ENCODE measurements around the gene SLC41A3.

SLC41A3 gene

GRCh38 chr3:126126286-126126685, 42.4 kb upstream of the SLC41A3 start:
- peaks cover 9% of the 10 kb centered on the region for H3K4me1 Mint-ChIP-seq (ENCODE audit: low read depth)
- no peak overlapping the region for H3K4me3 Mint-ChIP-seq
- peaks cover 3% of the 10 kb centered on the region for H3K27me3 Mint-ChIP-seq
- intact Hi-C loops (cut with micrococcal nuclease), result no loop called here
- no peaks in the 10 kb centered on the region for H3K9me3 Mint-ChIP-seq
- H3K36me3 Mint-ChIP-seq (ENCODE audit: low read depth), result no peaks in the 10 kb centered on the region
- H3K27ac Mint-ChIP-seq, result no peak overlapping the region

GRCh38 chr3:126125781-126126251, 41.9 kb upstream of the SLC41A3 start:
- intact Hi-C loops (cut with micrococcal nuclease), result no loop called here
- Mint-ChIP-seq H3K4me3 (no peak overlapping the region), H3K4me1 (ENCODE audit: low read depth) (peaks cover 9% of the 10 kb centered on the region), H3K36me3 (ENCODE audit: low read depth) (no peaks in the 10 kb centered on the region), H3K27me3 (peaks cover 3% of the 10 kb centered on the region), H3K27ac (no peak overlapping the region), H3K9me3 (no peaks in the 10 kb centered on the region)

- Mint-ChIP-seq H3K4me1 (ENCODE audit: low read depth) (peaks cover 9% of the 10 kb centered on the region), H3K27ac (no peak overlapping the region), H3K36me3 (ENCODE audit: low read depth) (no peaks in the 10 kb centered on the region), H3K9me3 (no peaks in the 10 kb centered on the region), H3K27me3 (peaks cover 3% of the 10 kb centered on the region), H3K4me3 (no peak overlapping the region)
- intact Hi-C loops (cut with micrococcal nuclease), result no loop called here
Measured at GRCh38 chr3:126125341-126125740, 41.4 kb upstream of the SLC41A3 start.

GRCh38 chr3:126124896-126125295, 41.0 kb upstream of the SLC41A3 start:
- Mint-ChIP-seq H3K27ac (no peak overlapping the region), H3K4me3 (no peak overlapping the region), H3K4me1 (ENCODE audit: low read depth) (peaks cover 6% of the 10 kb centered on the region), H3K36me3 (ENCODE audit: low read depth) (no peaks in the 10 kb centered on the region), H3K27me3 (peaks cover 3% of the 10 kb centered on the region), H3K9me3 (no peaks in the 10 kb centered on the region)
- intact Hi-C loops (cut with micrococcal nuclease), result no loop called here

- no peaks in the 10 kb centered on the region for H3K9me3 Mint-ChIP-seq
- H3K4me3 Mint-ChIP-seq, result no peak overlapping the region
- H3K36me3 Mint-ChIP-seq (ENCODE audit: low read depth), result no peaks in the 10 kb centered on the region
- H3K27ac Mint-ChIP-seq, result no peak overlapping the region
- H3K27me3 Mint-ChIP-seq, result peaks cover 5% of the 10 kb centered on the region
- intact Hi-C loops (cut with micrococcal nuclease), result no loop called here
- peaks cover under 1% of the 10 kb centered on the region for H3K4me1 Mint-ChIP-seq (ENCODE audit: low read depth)
Measured at GRCh38 chr3:126124148-126124868, 40.4 kb upstream of the SLC41A3 start.

GRCh38 chr3:126121632-126122031, 37.7 kb upstream of the SLC41A3 start:
- Mint-ChIP-seq H3K4me1 (ENCODE audit: low read depth) (no peaks in the 10 kb centered on the region), H3K27me3 (peaks cover 11% of the 10 kb centered on the region), H3K36me3 (ENCODE audit: low read depth) (no peaks in the 10 kb centered on the region), H3K27ac (no peak overlapping the region), H3K9me3 (no peaks in the 10 kb centered on the region), H3K4me3 (no peak overlapping the region)
- intact Hi-C loops (cut with micrococcal nuclease), result no loop called here

- no peaks in the 10 kb centered on the region for H3K36me3 Mint-ChIP-seq (ENCODE audit: low read depth)
- no peaks in the 10 kb centered on the region for H3K4me1 Mint-ChIP-seq (ENCODE audit: low read depth)
- intact Hi-C loops (cut with micrococcal nuclease), result no loop called here
- H3K27me3 Mint-ChIP-seq, result peaks cover 11% of the 10 kb centered on the region
- no peak overlapping the region for H3K4me3 Mint-ChIP-seq
- H3K27ac Mint-ChIP-seq, result no peak overlapping the region
- no peaks in the 10 kb centered on the region for H3K9me3 Mint-ChIP-seq
Measured at GRCh38 chr3:126121074-126121473, 37.1 kb upstream of the SLC41A3 start.

- Mint-ChIP-seq H3K9me3 (no peaks in the 10 kb centered on the region), H3K27me3 (peaks cover 11% of the 10 kb centered on the region), H3K27ac (no peak overlapping the region), H3K36me3 (ENCODE audit: low read depth) (no peaks in the 10 kb centered on the region), H3K4me1 (ENCODE audit: low read depth) (no peaks in the 10 kb centered on the region), H3K4me3 (no peak overlapping the region)
- intact Hi-C loops (cut with micrococcal nuclease), result no loop called here
Measured at GRCh38 chr3:126119976-126120375, 36.1 kb upstream of the SLC41A3 start.

GRCh38 chr3:126119008-126119675, 35.2 kb upstream of the SLC41A3 start:
- Mint-ChIP-seq H3K27me3 (peaks cover 11% of the 10 kb centered on the region), H3K27ac (no peak overlapping the region), H3K9me3 (no peaks in the 10 kb centered on the region)

GRCh38 chr3:126118591-126118990, 34.7 kb upstream of the SLC41A3 start:
- Mint-ChIP-seq H3K27me3 (peaks cover 11% of the 10 kb centered on the region), H3K4me1 (ENCODE audit: low read depth) (no peaks in the 10 kb centered on the region), H3K4me3 (no peak overlapping the region), H3K27ac (no peak overlapping the region), H3K36me3 (ENCODE audit: low read depth) (no peaks in the 10 kb centered on the region), H3K9me3 (no peaks in the 10 kb centered on the region)
- intact Hi-C loops (cut with micrococcal nuclease), result no loop called here

More at GRCh38 chr3:126119008-126119675, 35.2 kb upstream of the SLC41A3 start:
- intact Hi-C loops (cut with micrococcal nuclease), result no loop called here
- H3K4me1 Mint-ChIP-seq (ENCODE audit: low read depth), result no peaks in the 10 kb centered on the region
- no peaks in the 10 kb centered on the region for H3K36me3 Mint-ChIP-seq (ENCODE audit: low read depth)
- H3K4me3 Mint-ChIP-seq, result no peak overlapping the region

- intact Hi-C loops (cut with micrococcal nuclease), result no loop called here
- H3K36me3 Mint-ChIP-seq (ENCODE audit: low read depth), result no peaks in the 10 kb centered on the region
- no peak overlapping the region for H3K27ac Mint-ChIP-seq
- H3K27me3 Mint-ChIP-seq, result peaks cover 11% of the 10 kb centered on the region
- no peaks in the 10 kb centered on the region for H3K9me3 Mint-ChIP-seq
- H3K4me3 Mint-ChIP-seq, result no peak overlapping the region
- H3K4me1 Mint-ChIP-seq (ENCODE audit: low read depth), result no peaks in the 10 kb centered on the region
Measured at GRCh38 chr3:126117786-126118185, 33.9 kb upstream of the SLC41A3 start.

GRCh38 chr3:126117212-126117611, 33.3 kb upstream of the SLC41A3 start:
- H3K4me3 Mint-ChIP-seq, result no peak overlapping the region
- no peak overlapping the region for H3K27ac Mint-ChIP-seq
- peaks cover 11% of the 10 kb centered on the region for H3K27me3 Mint-ChIP-seq
- intact Hi-C loops (cut with micrococcal nuclease), result no loop called here
- no peaks in the 10 kb centered on the region for H3K36me3 Mint-ChIP-seq (ENCODE audit: low read depth)
- H3K4me1 Mint-ChIP-seq (ENCODE audit: low read depth), result no peaks in the 10 kb centered on the region
- no peaks in the 10 kb centered on the region for H3K9me3 Mint-ChIP-seq

- H3K36me3 Mint-ChIP-seq (ENCODE audit: low read depth), result no peaks in the 10 kb centered on the region
- H3K9me3 Mint-ChIP-seq, result no peaks in the 10 kb centered on the region
- no peaks in the 10 kb centered on the region for H3K4me1 Mint-ChIP-seq (ENCODE audit: low read depth)
- no peak overlapping the region for H3K27ac Mint-ChIP-seq
- H3K27me3 Mint-ChIP-seq, result peaks cover 8% of the 10 kb centered on the region
- H3K4me3 Mint-ChIP-seq, result no peak overlapping the region
- intact Hi-C loops (cut with micrococcal nuclease), result no loop called here
Measured at GRCh38 chr3:126116526-126116925, 32.6 kb upstream of the SLC41A3 start.

- H3K27me3 Mint-ChIP-seq, result peaks cover 8% of the 10 kb centered on the region
- intact Hi-C loops (cut with micrococcal nuclease), result no loop called here
- H3K27ac Mint-ChIP-seq, result no peak overlapping the region
- H3K4me1 Mint-ChIP-seq (ENCODE audit: low read depth), result no peaks in the 10 kb centered on the region
- H3K4me3 Mint-ChIP-seq, result no peak overlapping the region
- no peaks in the 10 kb centered on the region for H3K36me3 Mint-ChIP-seq (ENCODE audit: low read depth)
- H3K9me3 Mint-ChIP-seq, result no peaks in the 10 kb centered on the region
Measured at GRCh38 chr3:126114443-126115386, 30.8 kb upstream of the SLC41A3 start.

All from dendritic cell treated with granulocyte-macrophage colony-stimulating factor and Interleukin-4, amounts not matched to agents 40 ng/mL and 50 ng/mL, for 4 days (primary cell).